Lower lobe of right lung (tissue), 2 donors: ENCODE results near the gene ZIK1. TPM values are rescaled to one million over a fixed set of nuclear protein-coding genes. Genes with fewer than 3 reads are reported as not detected.

ENCODE experiments used
- ATAC-seq, 2 donors: fragments of 200-7000 bp; cut with Tn5 transposase; one replicate each; pipeline ENCODE4 v1.9.1; 2020 to 2022; ENCODE audit warnings: mild to moderate bottlenecking in 2 of 2, moderate library complexity in 2 of 2
- DNase-seq: peaks from one replicate; pipeline ENCODE4 v3.0.0-alpha.2; 2020
- H3K27ac ChIP-seq: fragments of 200-600 bp; one replicate; pipeline ENCODE4 v1.8.0; 2022
- H3K27me3 ChIP-seq: fragments of 200-600 bp; one replicate; pipeline ENCODE4 v1.8.0; 2022; ENCODE audit warnings: low read depth
- H3K36me3 ChIP-seq: fragments of 200-600 bp; one replicate; pipeline ENCODE4 v1.8.0; 2022; ENCODE audit warnings: mild to moderate bottlenecking
- H3K4me1 ChIP-seq: fragments of 200-600 bp; one replicate; pipeline ENCODE4 v1.8.0; 2022
- H3K4me3 ChIP-seq: fragments of 200-600 bp; one replicate; pipeline ENCODE4 v1.8.0; 2022; ENCODE audit warnings: mild to moderate bottlenecking
- H3K9me3 ChIP-seq: fragments of 200-600 bp; one replicate; pipeline ENCODE4 v1.8.0; 2022
- intact Hi-C: fragments of 100-400 bp; cut with DNase I; formaldehyde crosslinking; loops from one replicate; pipeline ENCODE4 v1.11.0; 2022
- total RNA-seq: library from RNA; stranded (reverse); fragmentation: NEBNext Ultra II Directional; extraction: Animal tissue kit (Norgen Biotek cat#: 25700); gene quantifications from one replicate; pipeline ENCODE4 v1.2.1, GENCODE V29; 2021
- TF ChIP-seq, protein P1 (sequence below): fragments of 200-600 bp; IDR thresholded peaks from one replicate; pipeline ENCODE4 v1.8.0; 2022; ENCODE audit warnings: antibody characterized with exemption, mild to moderate bottlenecking
- donor health status: DM: no; HTN: yes; CAD: no; lungs with severe emphysema.

ZIK1 gene
- total RNA-seq, 1 donor from 2014 or later = 2.9 TPM

DNA sequence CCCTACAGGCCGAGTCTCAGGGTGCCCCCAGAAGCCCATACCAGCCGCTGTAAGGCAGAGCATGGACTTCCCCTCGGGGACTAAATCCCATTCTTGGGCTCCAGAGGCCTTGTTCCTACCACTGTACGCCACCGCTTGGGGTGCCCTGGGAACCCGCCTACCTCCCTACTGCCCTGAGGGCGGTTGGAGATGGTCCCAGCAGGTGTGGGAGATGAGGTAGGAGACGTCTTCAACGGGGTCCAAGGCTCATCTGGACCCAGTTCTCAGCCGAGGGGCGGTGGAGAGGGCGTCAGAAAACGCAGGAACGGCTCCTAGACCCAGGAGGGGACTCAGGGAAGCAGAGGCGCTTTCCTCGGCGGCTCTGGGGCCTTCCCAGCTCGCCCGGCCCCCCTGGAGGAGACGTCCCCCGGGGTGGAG lies 833 bp upstream of the ZIK1 start:
- H3K4me3 ChIP-seq = peak overlapping the region; percentile 76
- intact Hi-C loops = no loop called here

GRCh38 chr19:57587529-57587928 lies 3.6 kb downstream of the ZIK1 start:
- no peak for ATAC-seq
- Histone ChIP-seq H3K27ac (no peak overlapping the region), H3K36me3 (peaks cover 23% of the 10 kb centered on the region), H3K9me3 (peaks cover 68% of the 10 kb centered on the region), H3K4me3 (no peak overlapping the region), H3K27me3 (no peaks in the 10 kb centered on the region), H3K4me1 (peaks cover 17% of the 10 kb centered on the region)
- intact Hi-C loops = no loop called here
- no peak for DNase-seq
- TF ChIP-seq, protein P1, sequence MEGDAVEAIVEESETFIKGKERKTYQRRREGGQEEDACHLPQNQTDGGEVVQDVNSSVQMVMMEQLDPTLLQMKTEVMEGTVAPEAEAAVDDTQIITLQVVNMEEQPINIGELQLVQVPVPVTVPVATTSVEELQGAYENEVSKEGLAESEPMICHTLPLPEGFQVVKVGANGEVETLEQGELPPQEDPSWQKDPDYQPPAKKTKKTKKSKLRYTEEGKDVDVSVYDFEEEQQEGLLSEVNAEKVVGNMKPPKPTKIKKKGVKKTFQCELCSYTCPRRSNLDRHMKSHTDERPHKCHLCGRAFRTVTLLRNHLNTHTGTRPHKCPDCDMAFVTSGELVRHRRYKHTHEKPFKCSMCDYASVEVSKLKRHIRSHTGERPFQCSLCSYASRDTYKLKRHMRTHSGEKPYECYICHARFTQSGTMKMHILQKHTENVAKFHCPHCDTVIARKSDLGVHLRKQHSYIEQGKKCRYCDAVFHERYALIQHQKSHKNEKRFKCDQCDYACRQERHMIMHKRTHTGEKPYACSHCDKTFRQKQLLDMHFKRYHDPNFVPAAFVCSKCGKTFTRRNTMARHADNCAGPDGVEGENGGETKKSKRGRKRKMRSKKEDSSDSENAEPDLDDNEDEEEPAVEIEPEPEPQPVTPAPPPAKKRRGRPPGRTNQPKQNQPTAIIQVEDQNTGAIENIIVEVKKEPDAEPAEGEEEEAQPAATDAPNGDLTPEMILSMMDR = no peak

More for the DNA sequence above, 833 bp upstream of the ZIK1 start:
- TF ChIP-seq, protein P1 = no peak
- Histone ChIP-seq H3K27ac (peak overlapping the region; percentile 71), H3K4me1 (peaks cover 22% of the 10 kb centered on the region), H3K9me3 (peaks cover 25% of the 10 kb centered on the region), H3K27me3 (no peaks in the 10 kb centered on the region), H3K36me3 (no peaks in the 10 kb centered on the region)
- no peak for DNase-seq
- ATAC-seq = no peak

DNA sequence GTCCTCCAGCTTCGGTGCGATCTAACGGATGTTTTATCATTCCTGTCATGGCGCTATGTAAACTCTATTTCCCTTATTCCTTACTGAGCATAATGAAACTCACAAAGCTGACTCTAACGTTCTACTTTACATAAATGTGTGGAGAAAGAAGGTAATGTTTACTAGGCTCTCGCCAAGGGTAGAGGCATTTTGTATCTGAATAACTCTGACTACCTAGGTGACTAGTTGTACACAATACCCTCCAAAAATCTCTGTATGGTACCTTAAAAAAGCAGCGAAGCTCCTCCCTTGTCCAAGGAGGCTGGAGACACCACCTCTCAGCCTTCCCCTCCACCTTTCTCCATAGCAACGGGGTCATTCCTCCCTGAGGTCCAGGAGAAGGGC lies 15.4 kb downstream of the ZIK1 start:
- intact Hi-C loops = no loop called here
- H3K4me1 ChIP-seq = peaks cover 11% of the 10 kb centered on the region
- peak overlapping the region; percentile 47 for H3K27ac ChIP-seq
- no peak for DNase-seq
- peak overlapping the region; percentile 89 for H3K4me3 ChIP-seq
- peaks cover 19% of the 10 kb centered on the region for H3K9me3 ChIP-seq
- H3K27me3 ChIP-seq = no peaks in the 10 kb centered on the region
- no peak for ATAC-seq
- TF ChIP-seq, protein P1 = no peak
- H3K36me3 ChIP-seq = no peaks in the 10 kb centered on the region

DNA sequence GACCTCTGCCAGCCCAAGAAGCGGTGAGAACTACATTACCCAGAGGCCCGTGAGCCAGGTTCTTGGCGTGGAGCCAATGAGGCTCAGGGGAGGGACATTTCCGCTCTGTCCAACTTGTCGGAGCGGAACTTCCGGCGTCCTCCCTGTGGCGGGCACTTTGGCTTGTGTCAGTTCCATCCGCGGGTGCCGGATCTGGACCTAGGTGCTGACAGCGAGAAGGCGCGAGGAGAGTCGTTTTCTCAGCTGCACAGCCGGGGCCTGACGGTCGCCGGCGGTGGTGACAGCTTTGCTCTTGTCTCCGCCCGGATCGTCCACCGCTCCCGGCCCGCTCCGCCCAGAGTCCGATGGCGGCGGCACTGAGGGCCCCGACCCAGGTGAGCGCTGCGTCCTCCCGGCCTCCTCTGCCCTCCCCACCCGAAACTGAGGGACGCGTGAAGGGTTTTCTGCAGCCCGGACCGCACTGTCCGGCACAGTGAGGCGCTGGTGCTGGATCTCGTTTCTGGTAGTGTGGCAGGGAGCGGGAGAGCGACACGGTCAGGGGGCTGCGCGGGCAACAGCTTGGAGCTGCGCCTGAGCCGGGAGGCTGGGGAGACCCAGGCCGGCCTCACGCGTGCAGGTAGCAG lies 15.9 kb downstream of the ZIK1 start, which contains the start of gene ZNF530:
Gene ZNF530 (plus strand): TSS at position 125 of the 623 bp plus-strand sequence. CDS start 4,461 bp downstream, outside the sequence.
- H3K9me3 ChIP-seq = peaks cover 19% of the 10 kb centered on the region
- intact Hi-C loops = no loop called here
- peak within 1 kb of the TSS; percentile 47 for H3K27ac ChIP-seq
- TF ChIP-seq, protein P1 = no peak
- peak; percentile 97 to 99 for ATAC-seq
- H3K36me3 ChIP-seq = peaks cover 4% of the 10 kb centered on the region
- no peaks in the 10 kb centered on the region for H3K27me3 ChIP-seq
- H3K4me1 ChIP-seq = peaks cover 11% of the 10 kb centered on the region
- DNase-seq = peak; percentile 94
- peak within 1 kb of the TSS; percentile 89 for H3K4me3 ChIP-seq

DNA sequence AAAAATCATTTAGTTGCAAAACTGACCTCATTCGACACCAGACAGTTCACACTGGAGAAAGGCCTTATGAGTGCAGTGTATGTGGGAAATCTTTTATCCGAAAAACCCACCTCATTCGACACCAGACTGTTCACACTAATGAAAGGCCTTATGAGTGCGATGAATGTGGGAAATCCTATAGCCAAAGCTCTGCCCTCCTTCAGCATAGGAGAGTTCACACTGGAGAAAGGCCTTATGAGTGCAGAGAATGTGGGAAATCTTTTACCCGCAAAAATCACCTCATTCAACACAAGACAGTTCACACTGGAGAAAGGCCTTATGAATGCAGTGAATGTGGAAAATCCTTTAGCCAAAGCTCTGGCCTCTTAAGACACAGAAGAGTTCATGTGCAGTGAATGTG lies 23.0 kb downstream of the ZIK1 start:
- Histone ChIP-seq H3K36me3 (peaks cover 25% of the 10 kb centered on the region), H3K4me3 (no peak overlapping the region), H3K4me1 (no peaks in the 10 kb centered on the region), H3K9me3 (peaks cover 66% of the 10 kb centered on the region), H3K27me3 (no peaks in the 10 kb centered on the region), H3K27ac (no peak overlapping the region)
- DNase-seq = no peak
- intact Hi-C loops = no loop called here
- ATAC-seq = no peak
- TF ChIP-seq, protein P1 = no peak
